ENCODE data around the gene EEF1A2.

The EEF1A2 gene

DNA sequence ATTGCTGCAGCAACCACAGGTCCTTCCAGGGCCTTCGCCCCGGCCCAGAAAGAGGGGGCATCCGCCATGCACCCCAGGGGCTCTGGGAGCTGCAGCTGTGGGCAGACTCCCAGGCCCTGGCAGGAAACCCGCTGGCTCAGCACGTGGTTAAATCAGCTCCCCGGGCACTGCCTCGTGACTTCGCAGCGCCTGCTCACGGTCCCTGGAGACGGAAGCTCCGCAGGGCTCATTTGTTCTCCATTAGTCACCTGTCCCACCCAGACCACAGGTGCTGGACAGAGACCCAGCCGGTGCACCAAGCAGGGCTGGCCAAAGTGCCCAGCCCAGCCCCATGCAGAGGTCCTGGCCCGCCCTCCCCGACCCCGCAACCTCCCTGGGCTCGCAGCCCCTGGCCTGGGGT, 41.1 kb downstream of the EEF1A2 start:
- no peak overlapping the region for H3K27ac Mint-ChIP-seq
- peaks cover 48% of the 10 kb centered on the region for H3K27me3 Mint-ChIP-seq

GRCh38 chr20:63456429-63457284, 42.2 kb downstream of the EEF1A2 start:
- Mint-ChIP-seq H3K27ac (no peak overlapping the region), H3K4me3 (no peak overlapping the region), H3K9me3 (no peaks in the 10 kb centered on the region), H3K36me3 (ENCODE audit: low read depth) (no peaks in the 10 kb centered on the region), H3K4me1 (ENCODE audit: low read depth) (peaks cover 6% of the 10 kb centered on the region), H3K27me3 (peaks cover 48% of the 10 kb centered on the region)
- no peak for DNase-seq

More for the DNA sequence above, 41.1 kb downstream of the EEF1A2 start:
- H3K36me3 Mint-ChIP-seq (ENCODE audit: low read depth): no peaks in the 10 kb centered on the region
- H3K9me3 Mint-ChIP-seq: no peaks in the 10 kb centered on the region
- no peak overlapping the region for H3K4me3 Mint-ChIP-seq
- peaks cover 6% of the 10 kb centered on the region for H3K4me1 Mint-ChIP-seq (ENCODE audit: low read depth)
- no peak for DNase-seq

GRCh38 chr20:63455568-63455859, 43.4 kb downstream of the EEF1A2 start:
- peaks cover 39% of the 10 kb centered on the region for H3K27me3 Mint-ChIP-seq
- no peaks in the 10 kb centered on the region for H3K9me3 Mint-ChIP-seq
- peaks cover 6% of the 10 kb centered on the region for H3K4me1 Mint-ChIP-seq (ENCODE audit: low read depth)
- H3K36me3 Mint-ChIP-seq (ENCODE audit: low read depth): no peaks in the 10 kb centered on the region
- H3K27ac Mint-ChIP-seq: no peak overlapping the region
- H3K4me3 Mint-ChIP-seq: no peak overlapping the region
- no peak for DNase-seq

DNA sequence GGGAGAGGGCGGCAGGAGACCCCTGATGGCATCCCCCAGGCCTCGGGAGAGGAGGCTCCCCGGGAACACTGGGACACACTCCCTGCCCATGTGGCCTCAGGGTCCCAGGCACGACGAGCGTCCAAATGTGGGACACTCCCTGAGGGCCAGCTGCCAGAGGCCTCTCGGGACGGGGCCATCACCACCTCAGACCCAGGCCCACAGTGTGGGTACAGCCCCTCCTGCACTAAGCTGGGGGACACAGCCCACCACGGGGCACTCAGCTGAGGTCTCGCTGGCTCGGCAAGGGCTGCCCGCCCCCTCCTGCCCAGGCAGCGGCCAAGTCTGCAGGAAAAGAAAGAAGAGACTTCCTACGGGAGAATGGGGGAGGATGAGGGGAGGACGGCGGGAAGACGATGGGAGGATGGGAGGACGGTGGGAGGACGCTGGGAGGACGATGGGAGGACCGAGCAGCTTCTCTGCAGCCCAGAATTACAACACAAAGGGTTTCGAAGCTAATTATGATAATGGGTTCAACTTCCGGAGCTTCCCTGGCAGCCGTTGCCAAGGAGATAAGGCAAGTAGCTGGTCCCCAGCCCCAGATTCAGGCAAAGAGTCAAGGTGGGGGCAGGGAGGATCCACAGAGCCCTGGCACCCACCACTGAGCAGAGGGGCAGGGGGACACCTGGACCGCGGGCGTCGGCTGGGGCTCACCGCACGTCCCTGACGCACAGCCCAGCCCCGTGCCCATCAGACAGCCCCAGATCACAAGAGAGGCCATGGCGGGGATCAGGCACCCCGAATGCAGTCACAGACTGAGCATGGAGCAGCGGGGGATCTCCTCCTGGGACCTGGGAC, 43.9 kb downstream of the EEF1A2 start:
- Mint-ChIP-seq H3K9me3 (no peaks in the 10 kb centered on the region), H3K27ac (no peak overlapping the region), H3K36me3 (ENCODE audit: low read depth) (no peaks in the 10 kb centered on the region), H3K4me3 (no peak overlapping the region), H3K4me1 (ENCODE audit: low read depth) (peaks cover 6% of the 10 kb centered on the region), H3K27me3 (peaks cover 36% of the 10 kb centered on the region)
- DNase-seq: no peak

- peaks cover 6% of the 10 kb centered on the region for H3K4me1 Mint-ChIP-seq (ENCODE audit: low read depth)
- H3K27me3 Mint-ChIP-seq: peaks cover 37% of the 10 kb centered on the region
- H3K4me3 Mint-ChIP-seq: no peak overlapping the region
- peak; percentile 47 for DNase-seq
- no peaks in the 10 kb centered on the region for H3K36me3 Mint-ChIP-seq (ENCODE audit: low read depth)
- no peaks in the 10 kb centered on the region for H3K9me3 Mint-ChIP-seq
- no peak overlapping the region for H3K27ac Mint-ChIP-seq
Observed at GRCh38 chr20:63452821-63453523, 45.9 kb downstream of the EEF1A2 start.

DNA sequence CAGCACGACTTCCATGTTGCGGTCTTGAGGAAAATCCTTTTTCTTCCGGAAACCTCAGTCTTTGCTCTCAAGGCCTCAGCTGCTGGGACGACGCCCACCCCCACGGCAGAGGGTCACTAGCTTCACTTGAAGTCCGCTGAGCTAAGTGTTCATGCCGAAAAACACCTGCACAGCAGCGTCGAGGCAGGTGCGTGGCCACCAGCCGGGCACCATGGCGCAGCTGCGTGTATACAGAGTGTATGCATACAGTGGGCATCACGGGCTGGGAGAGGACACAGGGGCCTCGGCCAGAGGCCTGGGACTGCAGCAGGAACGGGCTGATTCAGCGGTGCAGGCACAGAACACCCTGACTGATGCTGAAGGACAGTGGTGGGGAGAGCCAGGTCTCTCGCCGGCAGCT, 46.5 kb downstream of the EEF1A2 start:
- Mint-ChIP-seq H3K27me3 (peaks cover 43% of the 10 kb centered on the region), H3K4me1 (ENCODE audit: low read depth) (peaks cover 6% of the 10 kb centered on the region), H3K36me3 (ENCODE audit: low read depth) (no peaks in the 10 kb centered on the region), H3K4me3 (no peak overlapping the region), H3K9me3 (no peaks in the 10 kb centered on the region), H3K27ac (no peak overlapping the region)
- no peak for DNase-seq

GRCh38 chr20:63451821-63452220, 47.1 kb downstream of the EEF1A2 start:
- no peak for DNase-seq
- Mint-ChIP-seq H3K27ac (no peak overlapping the region), H3K36me3 (ENCODE audit: low read depth) (no peaks in the 10 kb centered on the region), H3K4me3 (no peak overlapping the region), H3K4me1 (ENCODE audit: low read depth) (peaks cover 6% of the 10 kb centered on the region), H3K27me3 (peaks cover 48% of the 10 kb centered on the region), H3K9me3 (no peaks in the 10 kb centered on the region)

DNA sequence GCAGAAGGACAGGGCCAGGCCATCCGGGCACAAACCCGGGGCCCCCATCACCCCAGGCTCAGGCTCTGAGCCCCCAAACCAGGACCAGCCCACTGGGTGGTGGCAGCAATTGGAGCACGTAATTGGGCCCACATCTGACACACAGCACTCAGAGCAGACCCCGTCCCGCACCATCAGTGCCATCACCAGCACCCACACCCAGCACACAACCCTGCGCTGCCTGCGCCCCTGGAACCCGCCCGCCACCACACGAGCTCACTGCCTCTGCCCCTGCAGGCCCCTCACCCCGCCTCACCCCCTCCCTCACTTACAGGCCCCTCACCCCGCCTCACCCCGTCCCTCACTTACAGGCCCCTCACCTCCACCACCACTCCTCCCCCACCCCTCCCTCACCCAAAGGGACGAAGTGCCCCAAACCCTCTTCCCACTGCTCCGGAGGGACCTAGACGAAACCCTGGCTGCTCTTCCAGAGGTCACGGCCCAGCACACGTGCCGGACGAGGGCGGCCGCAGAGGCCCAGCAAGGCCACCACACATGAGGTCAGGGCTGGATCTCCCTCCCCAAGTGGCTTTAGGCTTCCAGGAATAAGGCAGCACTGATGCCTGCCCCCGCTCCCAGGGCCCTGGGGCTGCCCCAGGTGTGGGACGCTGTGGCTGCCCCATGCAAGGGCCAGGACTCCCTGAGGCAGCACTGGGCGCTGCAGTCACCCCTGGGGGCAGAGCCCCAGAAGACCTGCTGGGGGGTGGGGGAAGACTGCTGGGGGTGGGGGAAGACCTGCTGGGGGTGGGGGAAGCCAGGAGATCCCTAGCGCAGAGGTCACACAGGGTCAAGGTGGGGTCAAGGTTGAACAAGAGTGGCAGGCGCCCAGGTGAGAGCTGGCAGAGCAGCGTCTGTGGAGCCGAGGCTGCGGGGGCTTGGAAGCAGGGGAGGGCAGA, 48.8 kb downstream of the EEF1A2 start:
- no peak for DNase-seq
- Mint-ChIP-seq H3K4me1 (ENCODE audit: low read depth) (peaks cover 6% of the 10 kb centered on the region), H3K9me3 (no peaks in the 10 kb centered on the region), H3K4me3 (no peak overlapping the region), H3K36me3 (ENCODE audit: low read depth) (no peaks in the 10 kb centered on the region), H3K27me3 (peaks cover 39% of the 10 kb centered on the region), H3K27ac (no peak overlapping the region)

- H3K9me3 Mint-ChIP-seq: no peaks in the 10 kb centered on the region
- H3K4me1 Mint-ChIP-seq (ENCODE audit: low read depth): peaks cover 1% of the 10 kb centered on the region
- no peak overlapping the region for H3K4me3 Mint-ChIP-seq
- H3K27me3 Mint-ChIP-seq: peaks cover 30% of the 10 kb centered on the region
- H3K36me3 Mint-ChIP-seq (ENCODE audit: low read depth): no peaks in the 10 kb centered on the region
- H3K27ac Mint-ChIP-seq: no peak overlapping the region
- DNase-seq: no peak
Observed at GRCh38 chr20:63449025-63449424, 49.9 kb downstream of the EEF1A2 start.

GRCh38 chr20:63448031-63448430, 50.9 kb downstream of the EEF1A2 start:
- no peak for DNase-seq
- Mint-ChIP-seq H3K27me3 (peaks cover 21% of the 10 kb centered on the region), H3K27ac (no peak overlapping the region), H3K9me3 (no peaks in the 10 kb centered on the region), H3K4me3 (no peak overlapping the region), H3K36me3 (ENCODE audit: low read depth) (no peaks in the 10 kb centered on the region), H3K4me1 (ENCODE audit: low read depth) (no peaks in the 10 kb centered on the region)

- Mint-ChIP-seq H3K36me3 (ENCODE audit: low read depth) (no peaks in the 10 kb centered on the region), H3K4me3 (no peak overlapping the region)
- no peak for DNase-seq
Observed at GRCh38 chr20:63447320-63447719, 51.6 kb downstream of the EEF1A2 start.

DNA sequence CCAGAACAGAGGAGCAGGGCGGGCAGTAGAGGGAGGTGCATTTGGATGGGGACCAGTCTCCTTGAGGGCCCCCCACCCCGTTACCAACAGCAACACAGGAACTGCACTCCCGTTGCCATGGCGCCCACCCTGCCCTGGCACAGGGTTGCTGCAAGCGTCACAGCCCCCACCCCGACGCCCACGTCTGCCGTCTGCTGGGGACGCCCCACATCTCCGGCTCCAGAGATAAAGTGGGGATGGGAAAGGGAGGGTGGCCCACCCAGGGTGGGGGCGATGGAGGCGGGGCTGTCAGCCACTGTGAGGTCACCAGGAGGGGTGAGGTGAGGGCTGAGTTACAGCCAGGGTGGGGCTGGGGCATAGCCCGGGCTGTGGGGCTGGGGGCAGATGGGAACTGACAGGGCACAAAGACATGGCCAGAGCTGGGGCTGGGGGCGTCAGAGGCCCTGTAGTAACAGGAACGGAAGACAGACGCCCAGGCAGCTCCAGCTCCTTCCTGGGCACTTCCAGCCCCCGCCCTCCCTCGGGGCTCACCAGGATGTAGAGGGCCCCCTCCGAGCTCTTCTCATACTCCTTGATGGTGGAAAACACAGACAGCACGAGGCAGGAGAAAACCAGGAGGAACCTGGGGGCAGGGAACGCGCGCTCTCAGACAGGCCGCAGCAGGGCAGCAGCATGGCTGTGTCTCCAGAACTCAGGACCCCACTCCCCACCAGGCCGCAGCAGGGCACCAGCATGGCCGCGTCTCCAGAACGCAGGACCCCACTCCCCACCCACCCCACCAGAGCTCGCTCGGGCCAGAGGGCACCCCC, 52.5 kb downstream of the EEF1A2 start:
- Mint-ChIP-seq H3K27me3 (peaks cover 16% of the 10 kb centered on the region), H3K9me3 (no peaks in the 10 kb centered on the region), H3K36me3 (ENCODE audit: low read depth) (no peaks in the 10 kb centered on the region), H3K27ac (no peak overlapping the region), H3K4me1 (ENCODE audit: low read depth) (peaks cover 10% of the 10 kb centered on the region), H3K4me3 (no peak overlapping the region)
- DNase-seq: no peak

More at GRCh38 chr20:63447320-63447719, 51.6 kb downstream of the EEF1A2 start:
- peaks cover under 1% of the 10 kb centered on the region for H3K4me1 Mint-ChIP-seq (ENCODE audit: low read depth)
- H3K9me3 Mint-ChIP-seq: no peaks in the 10 kb centered on the region
- H3K27ac Mint-ChIP-seq: no peak overlapping the region
- H3K27me3 Mint-ChIP-seq: peaks cover 19% of the 10 kb centered on the region

GRCh38 chr20:63445075-63445734, 53.7 kb downstream of the EEF1A2 start:
- Mint-ChIP-seq H3K36me3 (ENCODE audit: low read depth) (no peaks in the 10 kb centered on the region), H3K4me3 (no peak overlapping the region), H3K27me3 (peaks cover 16% of the 10 kb centered on the region), H3K9me3 (no peaks in the 10 kb centered on the region), H3K27ac (no peak overlapping the region), H3K4me1 (ENCODE audit: low read depth) (peaks cover 14% of the 10 kb centered on the region)
- no peak for DNase-seq

Data from activated T-cell treated with anti-CD3 and anti-CD28 coated beads, Interleukin-2, amount 50 U/mL, for 24 hours (primary cell).